Measurements from ENCODE around the gene IPMK. TPM values are rescaled to one million over a fixed set of nuclear protein-coding genes. Genes with fewer than 3 reads are reported as not detected.

Gene IPMK
- polyA plus RNA-seq, 2 donors, result 3.4 to 3.5 TPM

DNA sequence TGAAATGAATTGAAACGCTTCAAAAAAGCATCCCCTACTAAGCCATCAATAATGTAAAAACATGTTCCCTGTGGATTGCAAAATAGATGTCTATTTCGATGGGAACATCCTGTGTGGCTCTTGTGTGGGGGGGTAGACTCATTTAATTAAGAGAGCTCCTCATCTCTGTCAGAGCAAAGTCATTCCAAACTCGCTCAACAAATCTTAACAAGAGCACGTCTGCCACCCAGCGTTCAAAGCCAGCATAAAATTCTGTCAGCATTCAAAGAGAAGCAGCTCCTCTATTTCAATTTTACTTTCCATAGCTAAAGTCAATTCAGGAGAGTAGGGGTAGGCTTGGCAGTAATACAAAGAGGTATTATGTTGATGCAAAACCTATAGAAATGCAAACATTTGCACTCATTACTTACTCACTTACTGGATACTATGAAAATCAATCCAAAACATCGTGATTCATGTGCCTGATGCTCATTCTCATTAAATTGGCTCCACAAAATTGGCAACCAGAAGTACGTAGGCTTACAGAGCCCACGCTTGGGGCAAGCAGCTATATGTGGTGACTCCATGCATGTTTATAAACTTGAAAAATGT is 114.9 kb downstream of the IPMK start:
- 26 to 31% methylated on average over 8 of the region's 8 CpGs for WGBS, 2 donors
- peaks cover 0 to 2% of the 10 kb centered on the region in 2 donors for H3K27me3 ChIP-seq (ENCODE audit: control insufficient read depth in 1 of 2, insufficient read depth in 2 of 2, low read length in 2 of 2)
- no peak overlapping the region for H3K4me3 ChIP-seq (ENCODE audit: low read depth in 1 of 2, low read length in 2 of 2)

GRCh38 chr10:58150290-58150689 is 117.4 kb downstream of the IPMK start:
- Histone ChIP-seq H3K27ac (ENCODE audit: low read depth in 2 of 2, low read length in 1 of 2) (no peak overlapping the region), H3K36me3 (ENCODE audit: control insufficient read depth in 2 of 2, insufficient read depth in 2 of 2, low read length in 1 of 2) (no peaks in the 10 kb centered on the region), H3K4me3 (ENCODE audit: low read depth in 1 of 2, low read length in 2 of 2) (no peak overlapping the region), H3K4me1 (ENCODE audit: control insufficient read depth in 2 of 2, insufficient read depth in 2 of 2, low read length in 1 of 2) (no peaks in the 10 kb centered on the region), H3K27me3 (ENCODE audit: control insufficient read depth in 1 of 2, insufficient read depth in 2 of 2, low read length in 2 of 2) (peaks cover 0 to 2% of the 10 kb centered on the region in 2 donors), H3K9me3 (ENCODE audit: control insufficient read depth in 2 of 2, insufficient read depth in 1 of 2, low read depth in 1 of 2, low read length in 1 of 2) (no peaks in the 10 kb centered on the region)
- 40 to 50% methylated on average over 1 of the region's 1 CpG for WGBS, 2 donors

More for the DNA sequence above, 114.9 kb downstream of the IPMK start:
- Histone ChIP-seq H3K36me3 (ENCODE audit: control insufficient read depth in 2 of 2, insufficient read depth in 2 of 2, low read length in 1 of 2) (no peaks in the 10 kb centered on the region), H3K9me3 (ENCODE audit: control insufficient read depth in 2 of 2, insufficient read depth in 1 of 2, low read depth in 1 of 2, low read length in 1 of 2) (no peaks in the 10 kb centered on the region), H3K27ac (ENCODE audit: low read depth in 2 of 2, low read length in 1 of 2) (no peak overlapping the region), H3K4me1 (ENCODE audit: control insufficient read depth in 2 of 2, insufficient read depth in 2 of 2, low read length in 1 of 2) (no peaks in the 10 kb centered on the region)

GRCh38 chr10:58143944-58144343 is 123.8 kb downstream of the IPMK start:
- Histone ChIP-seq H3K27ac (ENCODE audit: low read depth in 2 of 2, low read length in 1 of 2) (no peak overlapping the region), H3K9me3 (ENCODE audit: control insufficient read depth in 2 of 2, insufficient read depth in 1 of 2, low read depth in 1 of 2, low read length in 1 of 2) (no peaks in the 10 kb centered on the region), H3K4me1 (ENCODE audit: control insufficient read depth in 2 of 2, insufficient read depth in 2 of 2, low read length in 1 of 2) (no peaks in the 10 kb centered on the region)

More at GRCh38 chr10:58143944-58144343, 123.8 kb downstream of the IPMK start:
- Histone ChIP-seq H3K27me3 (ENCODE audit: control insufficient read depth in 1 of 2, insufficient read depth in 2 of 2, low read length in 2 of 2) (no peaks in the 10 kb centered on the region), H3K4me3 (ENCODE audit: low read depth in 1 of 2, low read length in 2 of 2) (no peak overlapping the region), H3K36me3 (ENCODE audit: control insufficient read depth in 2 of 2, insufficient read depth in 2 of 2, low read length in 1 of 2) (no peaks in the 10 kb centered on the region)

Other genes starting within 250 kb of the IPMK start
- gene CISD1, start 1.3 kb upstream of the IPMK start, polyA plus RNA-seq, result 10 to 100 TPM in 1 of 2 donors, 1 to 10 TPM in 1; 9.0 to 33.2 TPM
- gene UBE2D1, start 67.1 kb upstream of the IPMK start, polyA plus RNA-seq, result 10 to 100 TPM in 1 of 2 donors, 1 to 10 TPM in 1; 7.8 to 10.9 TPM
- 10 to 100 TPM in 1 of 2 donors, 1 to 10 TPM in 1; 3.6 to 10.2 TPM for gene TFAM, start 117.5 kb upstream of the IPMK start, polyA plus RNA-seq
- under 1 TPM; 0.45 to 0.49 TPM for gene BICC1, start 245.0 kb upstream of the IPMK start, polyA plus RNA-seq